Astrocyte (in vitro differentiated cells and primary cell): ENCODE results near the gene MACROH2A1. TPM values are rescaled to one million over a fixed set of nuclear protein-coding genes. Genes with fewer than 3 reads are reported as not detected.

ENCODE experiments used
- DNase-seq: peaks from one replicate; pipeline ENCODE4 v3.0.0-alpha.2; 2010; ENCODE audit warnings: low read depth
- FAIRE-seq: peaks from 2 replicates; lab custom pipeline; 2011; peaks lifted over from hg19 to GRCh38; lab: Jason Lieb, UNC
- H2AFZ ChIP-seq: 2 replicates; pipeline ENCODE4 v1.6.0; 2012; ENCODE audit warnings: low read depth, low read length, inconsistent platforms
- H3K27ac ChIP-seq: 2 replicates; pipeline ENCODE4 v1.5.1; 2011; ENCODE audit warnings: low read depth, low read length, inconsistent platforms
- H3K27me3 ChIP-seq: 2 replicates; pipeline ENCODE4 v1.6.0; 2011; ENCODE audit warnings: low read length, inconsistent platforms; ENCODE audit not compliant: insufficient read depth
- H3K36me3 ChIP-seq: 2 replicates; pipeline ENCODE4 v1.5.1; 2011; ENCODE audit warnings: low read length, inconsistent platforms; ENCODE audit not compliant: insufficient read depth
- H3K4me1 ChIP-seq: 2 replicates; pipeline ENCODE4 v1.5.1; 2011; ENCODE audit warnings: low read length, inconsistent platforms; ENCODE audit not compliant: insufficient read depth
- H3K4me2 ChIP-seq: 2 replicates; pipeline ENCODE4 v1.6.0; 2012; ENCODE audit warnings: low read length, inconsistent platforms
- H3K4me3 ChIP-seq: 2 replicates; pipeline ENCODE4 v1.5.1; 2011; ENCODE audit warnings: low read depth, mild to moderate bottlenecking, low read length, inconsistent platforms; ENCODE audit not compliant: insufficient read depth
- H3K79me2 ChIP-seq: 2 replicates; pipeline ENCODE4 v1.6.0; 2012; ENCODE audit warnings: mild to moderate bottlenecking, low read length, inconsistent platforms; ENCODE audit not compliant: insufficient read depth
- H3K9ac ChIP-seq: 2 replicates; pipeline ENCODE4 v1.6.0; 2012; ENCODE audit warnings: mild to moderate bottlenecking, low read length, inconsistent platforms
- H3K9me3 ChIP-seq: 2 replicates; pipeline ENCODE4 v1.5.1; 2012; ENCODE audit warnings: low read depth, mild to moderate bottlenecking, low read length, inconsistent platforms; ENCODE audit not compliant: insufficient read depth
- H4K20me1 ChIP-seq: 2 replicates; pipeline ENCODE4 v1.6.0; 2012; ENCODE audit warnings: low read length, inconsistent platforms; ENCODE audit not compliant: insufficient read depth
- H3K27ac Mint-ChIP-seq: one replicate; pipeline ENCODE4 v1.8.0; 2021; ENCODE audit warnings: mild to moderate bottlenecking, mixed read lengths; ENCODE audit not compliant: unreplicated experiment
- H3K27me3 Mint-ChIP-seq: one replicate; pipeline ENCODE4 v1.8.0; 2021; ENCODE audit warnings: low read depth, mixed read lengths; ENCODE audit not compliant: unreplicated experiment
- H3K36me3 Mint-ChIP-seq: one replicate; pipeline ENCODE4 v1.8.0; 2021; ENCODE audit warnings: low read depth, mixed read lengths; ENCODE audit not compliant: unreplicated experiment
- H3K4me1 Mint-ChIP-seq: one replicate; pipeline ENCODE4 v1.8.0; 2021; ENCODE audit warnings: low read depth, mixed read lengths; ENCODE audit not compliant: unreplicated experiment
- H3K4me3 Mint-ChIP-seq: one replicate; pipeline ENCODE4 v1.8.0; 2021; ENCODE audit warnings: mild to moderate bottlenecking, moderate library complexity, mixed read lengths; ENCODE audit not compliant: unreplicated experiment
- H3K9me3 Mint-ChIP-seq: one replicate; pipeline ENCODE4 v1.8.0; 2021; ENCODE audit warnings: mild to moderate bottlenecking, mixed read lengths; ENCODE audit not compliant: unreplicated experiment
- EZH2 ChIP-seq: IDR thresholded peaks from 2 replicates; pipeline ENCODE4 v1.6.1; 2012; ENCODE audit warnings: mild to moderate bottlenecking, low read length, inconsistent platforms; ENCODE audit not compliant: insufficient read depth
- total RNA-seq: library from RNA; stranded (reverse); gene quantifications from 2 replicates; pipeline ENCODE4 v1.2.1, GENCODE V29; 2021
- TF ChIP-seq, protein P1 (sequence below): IDR thresholded peaks from 2 replicates; pipeline ENCODE4 v1.5.1; 2011; ENCODE audit warnings: low read depth, mild to moderate bottlenecking, inconsistent platforms, low read length, moderate library complexity; ENCODE audit not compliant: insufficient read depth

The MACROH2A1 gene
- total RNA-seq, 1 donor from 2014 or later: 143 TPM

- Histone ChIP-seq H3K4me2 (no peak overlapping the region), H3K4me1 (peaks cover 6% of the 10 kb centered on the region), H3K9ac (no peak overlapping the region), H3K27me3 (peaks cover 20% of the 10 kb centered on the region), H3K79me2 (no peaks in the 10 kb centered on the region), H3K36me3 (no peaks in the 10 kb centered on the region), H3K27ac (no peak overlapping the region), H3K9me3 (peaks cover 2% of the 10 kb centered on the region), H4K20me1 (no peaks in the 10 kb centered on the region), H3K4me3 (no peak overlapping the region), H2AFZ (no peak overlapping the region)
- FAIRE-seq: no peak
- DNase-seq: no peak
- H3K36me3 Mint-ChIP-seq: no peaks in the 10 kb centered on the region
- H3K27me3 Mint-ChIP-seq: peaks cover 8% of the 10 kb centered on the region
- peak overlapping the region; percentile 43 for H3K27ac Mint-ChIP-seq
- TF ChIP-seq EZH2: no peak
- TF ChIP-seq, protein P1, sequence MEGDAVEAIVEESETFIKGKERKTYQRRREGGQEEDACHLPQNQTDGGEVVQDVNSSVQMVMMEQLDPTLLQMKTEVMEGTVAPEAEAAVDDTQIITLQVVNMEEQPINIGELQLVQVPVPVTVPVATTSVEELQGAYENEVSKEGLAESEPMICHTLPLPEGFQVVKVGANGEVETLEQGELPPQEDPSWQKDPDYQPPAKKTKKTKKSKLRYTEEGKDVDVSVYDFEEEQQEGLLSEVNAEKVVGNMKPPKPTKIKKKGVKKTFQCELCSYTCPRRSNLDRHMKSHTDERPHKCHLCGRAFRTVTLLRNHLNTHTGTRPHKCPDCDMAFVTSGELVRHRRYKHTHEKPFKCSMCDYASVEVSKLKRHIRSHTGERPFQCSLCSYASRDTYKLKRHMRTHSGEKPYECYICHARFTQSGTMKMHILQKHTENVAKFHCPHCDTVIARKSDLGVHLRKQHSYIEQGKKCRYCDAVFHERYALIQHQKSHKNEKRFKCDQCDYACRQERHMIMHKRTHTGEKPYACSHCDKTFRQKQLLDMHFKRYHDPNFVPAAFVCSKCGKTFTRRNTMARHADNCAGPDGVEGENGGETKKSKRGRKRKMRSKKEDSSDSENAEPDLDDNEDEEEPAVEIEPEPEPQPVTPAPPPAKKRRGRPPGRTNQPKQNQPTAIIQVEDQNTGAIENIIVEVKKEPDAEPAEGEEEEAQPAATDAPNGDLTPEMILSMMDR: no peak
- peaks cover 24% of the 10 kb centered on the region for H3K4me1 Mint-ChIP-seq
- H3K4me3 Mint-ChIP-seq: no peak overlapping the region
- peaks cover 4% of the 10 kb centered on the region for H3K9me3 Mint-ChIP-seq
Measured at GRCh38 chr5:135445306-135445985, 46.4 kb upstream of the MACROH2A1 start.

DNA sequence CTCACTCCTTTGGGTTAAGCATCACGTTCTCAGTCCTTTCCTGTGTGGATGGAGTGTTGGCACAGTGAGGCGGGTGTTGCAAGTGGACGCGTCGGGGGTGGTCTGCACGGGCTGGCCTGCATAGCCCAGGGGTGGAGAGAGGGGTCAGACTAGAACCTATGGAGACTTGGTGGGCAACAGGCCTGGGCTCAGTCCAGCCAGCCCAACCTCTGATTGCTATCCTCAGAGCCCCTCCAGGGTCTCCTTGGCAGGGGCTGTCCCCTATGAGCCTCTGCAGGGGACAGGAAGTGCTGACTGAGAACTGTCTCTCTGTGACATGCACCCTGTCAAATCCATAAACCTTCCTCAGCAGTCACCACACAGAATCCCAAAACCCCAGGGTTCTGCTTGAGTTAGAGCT lies 45.9 kb upstream of the MACROH2A1 start:
- H3K36me3 ChIP-seq: no peaks in the 10 kb centered on the region
- no peaks in the 10 kb centered on the region for H3K79me2 ChIP-seq
- no peak for DNase-seq
- H3K27ac Mint-ChIP-seq: no peak overlapping the region
- no peaks in the 10 kb centered on the region for H3K36me3 Mint-ChIP-seq
- H3K27me3 ChIP-seq: peaks cover 15% of the 10 kb centered on the region
- no peak overlapping the region for H3K4me3 Mint-ChIP-seq
- no peak overlapping the region for H2AFZ ChIP-seq
- no peak overlapping the region for H3K9ac ChIP-seq
- peaks cover 6% of the 10 kb centered on the region for H3K4me1 ChIP-seq
- no peak overlapping the region for H3K4me3 ChIP-seq
- TF ChIP-seq EZH2: no peak
- TF ChIP-seq, protein P1: no peak
- H3K27me3 Mint-ChIP-seq: peaks cover 3% of the 10 kb centered on the region
- no peaks in the 10 kb centered on the region for H4K20me1 ChIP-seq
- no peak for FAIRE-seq
- peaks cover 2% of the 10 kb centered on the region for H3K9me3 ChIP-seq
- no peak overlapping the region for H3K4me2 ChIP-seq
- H3K9me3 Mint-ChIP-seq: peaks cover 2% of the 10 kb centered on the region
- no peak overlapping the region for H3K27ac ChIP-seq
- H3K4me1 Mint-ChIP-seq: peaks cover 24% of the 10 kb centered on the region

- Mint-ChIP-seq H3K4me1 (peaks cover 24% of the 10 kb centered on the region), H3K36me3 (no peaks in the 10 kb centered on the region), H3K27me3 (peaks cover 2% of the 10 kb centered on the region), H3K9me3 (peaks cover 2% of the 10 kb centered on the region), H3K4me3 (no peak overlapping the region), H3K27ac (no peak overlapping the region)
- no peak overlapping the region for H3K4me2 ChIP-seq
- H3K4me1 ChIP-seq: peaks cover 6% of the 10 kb centered on the region
- no peak overlapping the region for H3K9ac ChIP-seq
- no peak overlapping the region for H3K27ac ChIP-seq
- FAIRE-seq (no peak), DNase-seq (no peak)
- peaks cover 2% of the 10 kb centered on the region for H3K9me3 ChIP-seq
- H3K27me3 ChIP-seq: peaks cover 11% of the 10 kb centered on the region
- H3K36me3 ChIP-seq: no peaks in the 10 kb centered on the region
- no peaks in the 10 kb centered on the region for H4K20me1 ChIP-seq
- TF ChIP-seq EZH2: no peak
- TF ChIP-seq, protein P1: no peak
- no peak overlapping the region for H2AFZ ChIP-seq
- no peaks in the 10 kb centered on the region for H3K79me2 ChIP-seq
- H3K4me3 ChIP-seq: no peak overlapping the region
Measured at GRCh38 chr5:135444360-135444759, 45.3 kb upstream of the MACROH2A1 start.
